Fibroblast of lung (primary cell): ENCODE results near the gene AOC3. TPM values are rescaled to one million over a fixed set of nuclear protein-coding genes. Genes with fewer than 3 reads are reported as not detected.

Experiments used
- DNase-seq, 2 donors: peaks; one replicate each; pipeline versions ENCODE4 v3.0.0 to v3.0.0-alpha.2; 2010; ENCODE audit warnings: low read depth in 2 of 2
- H2AFZ ChIP-seq: 2 replicates; pipeline ENCODE4 v1.5.1; 2012; ENCODE audit warnings: low read length, control low read depth, inconsistent platforms
- H3K27ac ChIP-seq: 2 replicates; pipeline ENCODE4 v1.5.1; 2011; ENCODE audit warnings: low read length, control low read depth; ENCODE audit not compliant: insufficient read depth
- H3K27me3 ChIP-seq: 2 replicates; pipeline ENCODE4 v1.5.1; 2011; ENCODE audit warnings: mild to moderate bottlenecking, low read length; ENCODE audit not compliant: control insufficient read depth, insufficient read depth
- H3K36me3 ChIP-seq: 2 replicates; pipeline ENCODE4 v1.5.1; 2011; ENCODE audit warnings: low read length; ENCODE audit not compliant: control insufficient read depth, insufficient read depth
- H3K4me1 ChIP-seq: 2 replicates; pipeline ENCODE4 v1.5.1; 2011; ENCODE audit warnings: low read length; ENCODE audit not compliant: control insufficient read depth, insufficient read depth; ENCODE audit errors: extremely low read depth
- H3K4me2 ChIP-seq: 2 replicates; pipeline ENCODE4 v1.5.1; 2011; ENCODE audit warnings: low read length, control low read depth; ENCODE audit not compliant: insufficient read depth; ENCODE audit errors: extremely low read depth
- H3K4me3 ChIP-seq, 4 experiments: fragments of 200-600 bp in 1 of 4; sonication (generic) in 1 of 4; replicated peaks in 1 of 4; 2 replicates each; pipeline ENCODE4 v1.5.1; 2011 to 2016; ENCODE audit warnings: low read length in 4 of 4, low read depth in 3 of 4, mild to moderate bottlenecking in 3 of 4, control low read depth in 2 of 4, inconsistent platforms in 1 of 4, mixed read lengths in 1 of 4; ENCODE audit not compliant: insufficient read depth in 1 of 4; ENCODE audit errors: control extremely low read depth in 1 of 4
- H3K79me2 ChIP-seq: 2 replicates; pipeline ENCODE4 v1.5.1; 2012; ENCODE audit warnings: mild to moderate bottlenecking, low read length, inconsistent platforms; ENCODE audit not compliant: control insufficient read depth, insufficient read depth
- H3K9ac ChIP-seq: 2 replicates; pipeline ENCODE4 v1.5.1; 2011; ENCODE audit warnings: mild to moderate bottlenecking, low read length, control low read depth; ENCODE audit not compliant: insufficient read depth
- H3K9me3 ChIP-seq: 2 replicates; pipeline ENCODE4 v1.5.1; 2012; ENCODE audit warnings: low read depth, low read length; ENCODE audit not compliant: control insufficient read depth, insufficient read depth
- H4K20me1 ChIP-seq: 2 replicates; pipeline ENCODE4 v1.5.1; 2011; ENCODE audit warnings: low read length; ENCODE audit not compliant: control insufficient read depth, insufficient read depth; ENCODE audit errors: extremely low read depth
- EZH2 ChIP-seq: IDR thresholded peaks from 2 replicates; pipeline ENCODE4 v1.5.1; 2012; ENCODE audit warnings: low read length, control low read depth, mild to moderate bottlenecking; ENCODE audit errors: missing control alignments
- polyA plus RNA-seq, 2 donors: library from polyadenylated mRNA; depleted of rRNA in 1 of 2; stranded (reverse) in 1 of 2; unstranded in 1 of 2; fragments of >200 nt; gene quantifications; 2 replicates each; pipeline ENCODE4 v1.2.1, GENCODE V29; 2011 to 2012; ENCODE audit warnings: missing spikeins in 1 of 2
- total RNA-seq: library from RNA; depleted of rRNA; stranded (reverse); fragments of >200 nt; gene quantifications from 2 replicates; pipeline ENCODE4 v1.2.1, GENCODE V29; 2014
- TF ChIP-seq, protein P1 (sequence below), 2 donors: IDR thresholded peaks in 1 of 2; conservative IDR thresholded peaks in 1 of 2; 1 replicate in 1 of 2; 2 replicates in 1 of 2; pipeline ENCODE4 v1.5.1; 2011 to 2012; ENCODE audit warnings: low read length in 2 of 2, control low read depth in 1 of 2, inconsistent platforms in 1 of 2, low read depth in 1 of 2, mild to moderate bottlenecking in 1 of 2

Gene AOC3
- total and polyA plus RNA-seq, 2 donors (not counting 1 experiment from before 2014, with no cell fraction given) = 0.17 to 3.5 TPM

DNA sequence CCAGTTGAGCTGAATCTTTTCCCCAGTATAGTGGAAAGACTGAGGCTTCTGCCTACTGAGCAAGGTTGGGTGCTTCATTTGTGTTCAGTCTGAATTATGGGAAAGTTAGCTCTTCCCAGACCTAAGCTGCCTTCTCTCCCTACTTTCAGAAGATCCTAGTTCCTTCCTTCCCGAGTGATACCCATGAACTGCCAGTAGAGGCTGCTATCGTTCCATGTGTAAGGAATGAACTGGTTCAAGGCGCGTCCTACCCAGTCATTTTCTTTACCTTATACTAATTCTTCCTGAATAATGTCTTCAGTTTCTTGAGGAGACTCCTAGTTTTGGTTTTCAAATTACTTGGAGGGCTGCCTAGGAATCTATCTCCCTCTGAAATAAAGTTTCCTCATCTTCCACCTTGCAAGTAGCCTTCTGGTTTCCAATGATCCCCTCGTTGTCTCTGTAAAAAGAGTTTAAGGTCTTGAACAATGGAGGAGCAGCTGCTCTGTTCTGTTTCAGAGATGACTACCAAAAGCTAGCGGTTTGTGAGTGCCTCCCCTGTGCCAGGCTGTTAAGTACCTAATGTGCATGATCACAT, 7.6 kb upstream of the AOC3 start:
- Histone ChIP-seq H3K4me2 (no peak overlapping the region), H3K27ac (no peak overlapping the region), H3K36me3 (peaks cover 9% of the 10 kb centered on the region), H3K27me3 (no peaks in the 10 kb centered on the region), H3K4me1 (no peaks in the 10 kb centered on the region), H3K4me3 (no peak overlapping the region), H4K20me1 (no peaks in the 10 kb centered on the region), H2AFZ (no peak overlapping the region), H3K9me3 (no peaks in the 10 kb centered on the region), H3K79me2 (no peaks in the 10 kb centered on the region), H3K9ac (no peak overlapping the region)
- no peak for TF ChIP-seq EZH2
- TF ChIP-seq, protein P1, sequence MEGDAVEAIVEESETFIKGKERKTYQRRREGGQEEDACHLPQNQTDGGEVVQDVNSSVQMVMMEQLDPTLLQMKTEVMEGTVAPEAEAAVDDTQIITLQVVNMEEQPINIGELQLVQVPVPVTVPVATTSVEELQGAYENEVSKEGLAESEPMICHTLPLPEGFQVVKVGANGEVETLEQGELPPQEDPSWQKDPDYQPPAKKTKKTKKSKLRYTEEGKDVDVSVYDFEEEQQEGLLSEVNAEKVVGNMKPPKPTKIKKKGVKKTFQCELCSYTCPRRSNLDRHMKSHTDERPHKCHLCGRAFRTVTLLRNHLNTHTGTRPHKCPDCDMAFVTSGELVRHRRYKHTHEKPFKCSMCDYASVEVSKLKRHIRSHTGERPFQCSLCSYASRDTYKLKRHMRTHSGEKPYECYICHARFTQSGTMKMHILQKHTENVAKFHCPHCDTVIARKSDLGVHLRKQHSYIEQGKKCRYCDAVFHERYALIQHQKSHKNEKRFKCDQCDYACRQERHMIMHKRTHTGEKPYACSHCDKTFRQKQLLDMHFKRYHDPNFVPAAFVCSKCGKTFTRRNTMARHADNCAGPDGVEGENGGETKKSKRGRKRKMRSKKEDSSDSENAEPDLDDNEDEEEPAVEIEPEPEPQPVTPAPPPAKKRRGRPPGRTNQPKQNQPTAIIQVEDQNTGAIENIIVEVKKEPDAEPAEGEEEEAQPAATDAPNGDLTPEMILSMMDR (conservative IDR thresholded peaks at IDR 0.05 in 1 of 2, IDR thresholded peaks at IDR 0.05 in 1 of 2; ENCODE audit: low read depth in 1 of 2, low read length in 2 of 2) = peak; percentile 100
- peak; percentile 54 to 81 for DNase-seq

GRCh38 chr17:42844271-42844670, 6.7 kb upstream of the AOC3 start, which contains the start of gene AOC2:
Gene AOC2 (plus strand): TSS chr17:42844580. CDS start chr17:42844627, 47 bp downstream.
- Histone ChIP-seq H3K9me3 (no peaks in the 10 kb centered on the region), H3K4me1 (no peaks in the 10 kb centered on the region), H3K9ac (no peak within 1 kb of the TSS), H3K4me2 (no peak within 1 kb of the TSS), H3K36me3 (peaks cover 7% of the 10 kb centered on the region), H3K79me2 (no peaks in the 10 kb centered on the region), H3K27ac (no peak within 1 kb of the TSS), H3K27me3 (no peaks in the 10 kb centered on the region), H4K20me1 (no peaks in the 10 kb centered on the region), H3K4me3 (no peak within 1 kb of the TSS), H2AFZ (no peak within 1 kb of the TSS)
- peak in 1 of 2 donors; percentile 39 for DNase-seq
- no peak for TF ChIP-seq EZH2
- TF ChIP-seq, protein P1 (conservative IDR thresholded peaks at IDR 0.05 in 1 of 2, IDR thresholded peaks at IDR 0.05 in 1 of 2; ENCODE audit: low read depth in 1 of 2, low read length in 2 of 2) = no peak

GRCh38 chr17:42844761-42845555, 6.0 kb upstream of the AOC3 start:
- Histone ChIP-seq H3K4me2 (no peak overlapping the region), H4K20me1 (no peaks in the 10 kb centered on the region)
- TF ChIP-seq, protein P1 (conservative IDR thresholded peaks at IDR 0.05 in 1 of 2, IDR thresholded peaks at IDR 0.05 in 1 of 2; ENCODE audit: low read depth in 1 of 2, low read length in 2 of 2) = no peak
- TF ChIP-seq EZH2 = no peak

More at GRCh38 chr17:42844761-42845555, 6.0 kb upstream of the AOC3 start:
- Histone ChIP-seq H3K9me3 (no peaks in the 10 kb centered on the region), H3K9ac (no peak overlapping the region), H3K36me3 (peaks cover 7% of the 10 kb centered on the region), H2AFZ (no peak overlapping the region), H3K79me2 (no peaks in the 10 kb centered on the region), H3K27ac (no peak overlapping the region), H3K4me3 (no peak overlapping the region), H3K27me3 (no peaks in the 10 kb centered on the region), H3K4me1 (peaks cover 2% of the 10 kb centered on the region)
- DNase-seq = no peak
